ENCODE measurements around the gene LINC01488. TPM values are rescaled to one million over a fixed set of nuclear protein-coding genes. Genes with fewer than 3 reads are reported as not detected.

Gene LINC01488
- total and polyA plus RNA-seq, 9 of the 15 experiments (the other 6 are each of a cell fraction or from before 2014, with no cell fraction given) = not detected

- TF ChIP-seq MEF2D (tag; conservative IDR thresholded peaks at IDR 0.05; ENCODE audit: low read depth) (0 out of 2 replicates have a peak, but pooled peaks have one; percentile 43), JUN (IDR thresholded peaks at IDR 0.05; ENCODE audit: borderline replicate concordance, low read depth, low read length) (peak; percentile 74), JUN (CRISPR knock-in tag; IDR thresholded peaks at IDR 0.05; ENCODE audit: borderline replicate concordance) (no peak), ZNF316 (IDR thresholded peaks at IDR 0.05) (peak; percentile 32; the same call in 1 of the 2 replicates), HDAC1 (IDR thresholded peaks at IDR 0.05) (peak in 1 of 2 experiments; percentile 76; a peak in 2 of 4 replicates), GABPA (tag; conservative IDR thresholded peaks at IDR 0.05; ENCODE audit: low read depth) (peak; percentile 57), BDP1 (IDR thresholded peaks at IDR 0.05; ENCODE audit: insufficient read depth, insufficient read length) (no peak), CHCHD3 (CRISPR knock-in tag; IDR thresholded peaks at IDR 0.05) (no peak), VEZF1 (CRISPR knock-in tag; IDR thresholded peaks at IDR 0.05) (peak; percentile 74), CREB1 (IDR thresholded peaks at IDR 0.05) (no peak), CREB1 (CRISPR knock-in tag; IDR thresholded peaks at IDR 0.05) (no peak), TEAD4 (IDR thresholded peaks at IDR 0.05; ENCODE audit: low read length) (peak; percentile 23; the same call in 1 of the 2 replicates), TEAD4 (CRISPR knock-in tag; IDR thresholded peaks at IDR 0.05; ENCODE audit: borderline replicate concordance) (no peak), NFIX (CRISPR knock-in tag; IDR thresholded peaks at IDR 0.05; ENCODE audit: low read depth) (no peak), POU5F1 (IDR thresholded peaks at IDR 0.05; ENCODE audit: borderline replicate concordance, low read depth, low read length, partially characterized antibody) (no peak), DPF2 (IDR thresholded peaks at IDR 0.05) (peak; percentile 68), HOXB6 (CRISPR knock-in tag; IDR thresholded peaks at IDR 0.05; ENCODE audit: borderline replicate concordance) (no peak), RHOXF2B (CRISPR knock-in tag; conservative IDR thresholded peaks at IDR 0.05) (no peak), SMAD4 (CRISPR knock-in tag; conservative IDR thresholded peaks at IDR 0.05) (peak; percentile 93), CCNT2 (IDR thresholded peaks at IDR 0.05; ENCODE audit: borderline replicate concordance, extremely low read depth, insufficient read length, low read depth, low read length) (peak; percentile 73), WHSC1 (IDR thresholded peaks at IDR 0.05; ENCODE audit: low read length) (no peak), NFATC3 (IDR thresholded peaks at IDR 0.05) (no peak), ZNF766 (CRISPR knock-in tag; conservative IDR thresholded peaks at IDR 0.05) (0 out of 2 replicates have a peak, but pooled peaks have one; percentile 39), TRIM24 (IDR thresholded peaks at IDR 0.05) (peak in 1 of 2 experiments; percentile 48; a peak in 1 of 4 replicates), MIER1 (IDR thresholded peaks at IDR 0.05; ENCODE audit: low read depth) (no peak), HNRNPH1 (optimal IDR thresholded peaks at IDR 0.05; ENCODE audit: low read depth, low read length) (no peak), NFXL1 (CRISPR knock-in tag; IDR thresholded peaks at IDR 0.05) (no peak), ZNF124 (CRISPR knock-in tag; IDR thresholded peaks at IDR 0.05) (no peak), FOXK2 (conservative IDR thresholded peaks at IDR 0.05 in 1 of 2, IDR thresholded peaks at IDR 0.05 in 1 of 2; ENCODE audit: low read depth in 2 of 2) (no peak), THRAP3 (IDR thresholded peaks at IDR 0.05; ENCODE audit: borderline replicate concordance) (no peak), SMARCA4 (IDR thresholded peaks at IDR 0.05) (peak; percentile 68; the same call in 1 of the 2 replicates), SOX6 (IDR thresholded peaks at IDR 0.05) (peak; percentile 80)
Measured at GRCh38 chr11:69524291-69524882, 42.9 kb downstream of the LINC01488 start (continued).

Data from K562 (cell line).